ENCODE results near the gene IMPDH1.

IMPDH1 gene

DNA sequence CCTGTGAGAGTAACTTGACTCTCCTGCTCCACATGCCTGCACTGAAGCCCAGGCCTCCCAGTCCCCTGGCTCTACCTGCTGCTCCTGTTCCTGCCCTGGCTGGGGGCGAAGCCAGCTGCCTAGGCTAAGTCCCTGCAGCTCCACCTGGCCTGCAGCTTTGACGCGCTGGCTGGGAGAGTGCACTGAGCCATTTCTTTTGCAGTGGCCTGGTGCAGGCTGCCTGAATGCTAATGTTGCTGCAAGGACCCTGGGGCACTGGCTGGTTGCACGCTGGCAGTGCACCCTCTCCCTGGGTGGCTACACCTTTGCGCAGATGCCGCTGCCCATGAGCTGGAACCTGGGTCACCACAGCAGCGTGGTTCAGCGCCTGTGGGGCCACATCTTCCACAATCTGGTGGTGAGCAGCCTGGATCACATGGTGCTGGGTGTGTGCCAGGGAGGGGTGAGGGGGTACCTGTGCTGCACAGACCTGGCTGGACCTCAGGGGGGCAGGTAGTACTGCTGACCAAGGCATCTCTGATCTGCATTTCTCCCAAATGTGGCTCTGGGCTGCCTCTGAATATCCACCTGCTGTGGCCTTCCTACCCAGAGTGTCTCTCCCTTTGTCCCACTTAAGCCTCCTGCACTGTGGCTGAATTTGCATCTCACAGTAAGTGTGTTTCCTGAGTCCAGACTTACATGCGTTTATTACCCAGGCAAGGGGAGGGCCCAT lies 20.0 kb downstream of the IMPDH1 start:
- DNase-seq = no peak

GRCh38 chr7:128389085-128389617 lies 20.6 kb downstream of the IMPDH1 start:
- no peak for DNase-seq

- DNase-seq = no peak
These were observed 21.7 kb downstream of the IMPDH1 start for GRCh38 chr7:128388145-128388485.

DNA sequence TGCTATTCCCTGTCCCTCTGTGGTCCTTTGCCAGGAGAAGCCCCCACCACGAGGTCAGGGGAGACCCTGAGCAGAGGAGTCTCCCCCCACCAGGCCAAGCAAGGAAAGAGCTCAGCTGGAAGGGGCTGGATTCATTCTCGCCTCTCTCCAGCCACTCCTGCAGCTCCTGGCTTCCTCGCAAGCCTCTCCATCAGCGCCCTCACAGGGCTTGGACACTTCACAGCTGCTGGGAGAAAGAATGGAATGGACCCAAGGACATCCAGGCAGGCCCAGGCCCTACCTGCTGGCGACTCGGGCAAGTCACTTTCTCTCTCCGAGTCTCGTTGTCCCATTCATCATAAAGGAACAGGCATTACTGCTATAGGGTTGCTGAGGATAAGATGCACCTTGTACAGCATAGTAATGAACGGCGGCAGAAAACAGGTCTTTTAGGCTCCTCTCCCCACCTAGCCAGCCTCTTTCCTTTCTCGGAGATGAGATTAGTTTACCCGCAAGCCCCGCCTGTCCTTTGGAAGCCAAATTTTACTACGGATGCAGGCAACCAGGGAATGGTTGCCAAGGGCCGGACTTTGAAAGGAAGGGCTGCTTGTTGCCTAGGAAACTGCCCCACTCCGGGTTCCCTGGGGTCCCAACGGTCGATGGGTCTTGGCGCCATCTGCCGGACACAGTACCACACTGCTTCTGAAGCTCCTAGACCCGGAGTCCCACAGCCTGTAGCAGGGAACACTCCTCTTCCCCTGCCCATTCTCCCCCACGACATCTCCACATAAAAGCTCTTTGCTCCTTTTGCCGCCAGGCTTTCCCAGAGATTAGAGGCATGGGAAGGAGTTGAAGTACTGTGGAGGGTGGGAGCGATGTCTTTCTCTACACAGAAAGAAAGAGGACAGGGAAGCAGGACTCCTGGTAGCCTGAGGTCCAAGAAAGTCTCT lies 22.3 kb downstream of the IMPDH1 start:
- peak in 48 of 51 donors; percentile 19 to 90 (median 73) for DNase-seq

DNA sequence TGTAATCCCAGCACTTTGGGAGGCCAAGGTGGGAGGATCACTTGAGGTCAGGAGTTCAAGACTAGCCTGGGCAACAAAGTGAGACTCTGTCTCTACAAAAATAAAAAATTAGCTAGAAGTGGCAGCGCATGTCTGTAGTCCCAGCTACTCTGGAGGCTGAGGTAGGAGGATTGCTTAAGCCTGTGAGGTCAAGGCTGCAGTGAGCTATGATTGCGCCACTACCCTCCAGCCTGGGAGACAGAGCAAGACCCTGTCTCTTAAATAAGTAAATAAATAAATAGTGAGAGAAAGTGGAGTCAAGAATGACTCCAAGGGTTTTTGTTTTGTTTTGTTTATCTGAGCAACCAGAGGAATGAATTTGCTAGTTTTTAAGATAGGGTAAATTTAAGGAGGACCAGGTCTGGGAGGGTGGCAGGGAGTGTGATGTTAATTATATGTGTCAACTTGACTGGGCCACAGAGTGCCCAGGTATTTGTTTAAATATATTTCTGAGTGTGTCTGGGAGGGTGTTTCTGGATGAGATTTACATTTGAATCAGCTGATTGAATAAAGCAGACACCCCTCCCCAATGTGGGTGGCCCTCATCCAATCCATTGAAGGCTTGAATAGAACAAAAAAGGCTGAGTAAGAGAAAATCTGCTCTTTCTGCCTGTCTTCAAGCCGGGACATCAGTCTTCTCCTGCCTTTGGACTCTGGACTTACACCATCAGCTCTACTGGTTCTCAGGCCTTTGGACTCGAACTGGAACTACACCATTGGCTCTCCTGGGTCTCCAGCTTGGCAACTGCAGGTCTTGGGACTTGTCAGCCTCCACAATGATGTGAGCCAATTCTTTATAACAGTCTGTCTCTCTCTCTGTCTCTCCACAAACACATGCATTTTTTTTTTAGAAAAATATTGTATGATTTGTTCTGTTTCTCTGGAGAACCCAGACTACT lies 23.5 kb downstream of the IMPDH1 start:
- DNase-seq = no peak

GRCh38 chr7:128384726-128385125 lies 25.1 kb downstream of the IMPDH1 start:
- no peak for DNase-seq

- DNase-seq = peak in 2 of 51 donors; percentile 21 to 34
These were observed 26.0 kb downstream of the IMPDH1 start for GRCh38 chr7:128383776-128384175.

DNA sequence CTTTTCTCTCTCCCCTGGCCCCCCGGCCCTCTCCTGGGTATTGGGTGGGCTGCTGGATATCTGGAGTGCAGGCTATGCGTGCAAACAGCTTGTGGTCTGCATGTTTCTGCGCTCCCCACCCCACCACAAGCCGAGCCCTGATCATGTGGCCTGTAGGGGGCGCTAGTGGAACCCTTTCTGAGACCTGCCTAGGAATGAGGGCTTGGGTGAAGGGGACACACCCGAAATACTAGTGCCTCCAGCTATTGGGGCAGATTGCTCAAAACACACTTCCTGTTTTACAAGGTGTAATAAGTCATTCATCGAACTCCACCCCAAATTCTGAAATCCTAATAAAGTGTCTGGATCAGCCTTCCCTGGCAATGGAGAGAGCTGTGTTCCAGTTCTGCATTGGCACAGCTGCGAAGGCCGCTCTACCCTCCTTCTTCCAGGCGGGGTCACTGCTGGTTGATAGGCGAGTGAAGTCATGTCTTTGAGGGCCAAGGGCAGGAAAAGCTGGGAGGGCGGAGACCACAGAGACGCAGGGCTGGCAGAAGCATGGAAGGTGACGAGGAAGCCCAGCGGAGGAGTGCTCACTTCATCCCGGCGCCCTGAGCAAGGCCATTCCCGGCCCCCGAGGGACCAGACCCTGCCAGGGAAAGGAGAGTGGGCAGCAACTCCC lies 28.5 kb downstream of the IMPDH1 start:
- DNase-seq = no peak

DNA sequence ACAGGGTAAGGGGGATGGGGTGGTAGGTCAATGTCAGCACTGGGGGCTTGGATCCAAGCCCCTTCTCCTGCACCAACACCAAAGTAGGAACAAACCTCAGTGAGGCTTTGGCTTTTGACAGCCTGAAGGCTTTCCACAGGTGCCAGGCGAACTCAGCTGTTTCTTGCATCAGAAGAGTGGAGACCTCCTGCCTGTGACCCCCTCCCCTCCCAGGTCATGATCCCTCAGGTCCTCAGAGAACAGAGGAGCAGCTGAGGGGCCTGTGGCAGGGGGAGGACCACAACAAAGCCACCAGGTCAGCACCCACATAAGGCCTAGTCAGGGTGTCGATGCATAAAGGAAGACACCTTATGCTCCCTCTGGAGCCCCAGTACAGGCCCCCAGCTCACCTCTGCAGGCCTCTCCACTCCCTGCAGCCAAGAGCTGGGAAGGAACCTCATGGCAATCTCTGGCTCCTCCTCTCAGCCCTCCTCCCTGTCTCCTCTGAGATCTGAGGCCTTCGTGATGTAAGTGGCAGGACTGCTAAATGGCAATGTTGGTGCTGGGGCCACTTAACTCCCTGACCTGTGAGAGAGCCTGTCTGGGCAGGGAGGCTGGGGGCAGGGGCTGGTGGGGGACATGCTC lies 29.2 kb downstream of the IMPDH1 start:
- no peak for DNase-seq

DNA sequence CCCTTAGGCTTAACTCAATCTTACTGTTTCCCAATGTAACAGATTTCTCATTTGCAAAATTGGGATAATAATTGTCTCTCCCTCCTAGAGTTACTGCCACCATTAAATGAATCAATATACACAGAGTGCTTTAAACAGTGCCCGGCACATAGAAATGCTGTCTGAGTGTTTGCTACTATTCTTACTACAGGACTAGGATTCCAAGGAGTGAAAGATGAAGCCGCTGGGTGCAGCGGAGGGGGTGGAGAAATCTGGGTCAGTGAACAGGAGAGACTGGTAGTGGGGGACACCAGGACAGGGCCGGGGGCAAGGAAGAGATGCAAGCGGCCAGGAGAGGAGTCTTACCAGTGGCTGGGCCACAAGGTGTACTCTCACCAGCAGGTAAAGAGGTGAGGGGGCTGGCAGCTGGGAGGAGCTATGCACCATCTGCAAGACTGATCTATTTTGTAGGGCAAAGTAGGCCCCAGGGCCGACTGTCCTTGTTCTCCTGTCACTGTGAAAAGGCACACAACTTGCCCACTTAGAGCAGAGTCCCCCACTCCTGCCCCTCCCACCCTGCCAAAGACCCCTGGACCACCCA lies 29.8 kb downstream of the IMPDH1 start:
- DNase-seq = no peak

DNA sequence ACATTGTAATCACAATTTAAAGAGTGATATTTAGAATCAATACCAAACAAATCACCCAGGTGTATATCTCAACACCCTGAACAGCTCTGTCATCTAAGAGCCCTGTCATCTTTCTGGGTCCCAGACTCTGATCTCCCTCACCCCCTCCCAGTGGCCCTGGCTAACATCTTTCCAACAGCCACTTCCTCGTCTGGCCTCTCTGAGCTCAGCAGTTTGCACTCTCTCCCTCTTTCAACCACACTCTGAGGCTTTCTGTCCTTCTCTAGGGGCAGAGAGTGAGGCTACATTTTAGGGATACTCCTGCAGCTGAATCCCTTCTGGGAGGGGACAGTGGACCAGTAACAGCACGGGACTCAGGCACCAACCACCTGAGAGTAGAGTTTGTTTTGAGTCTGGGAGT lies 31.1 kb downstream of the IMPDH1 start:
- DNase-seq = no peak

DNA sequence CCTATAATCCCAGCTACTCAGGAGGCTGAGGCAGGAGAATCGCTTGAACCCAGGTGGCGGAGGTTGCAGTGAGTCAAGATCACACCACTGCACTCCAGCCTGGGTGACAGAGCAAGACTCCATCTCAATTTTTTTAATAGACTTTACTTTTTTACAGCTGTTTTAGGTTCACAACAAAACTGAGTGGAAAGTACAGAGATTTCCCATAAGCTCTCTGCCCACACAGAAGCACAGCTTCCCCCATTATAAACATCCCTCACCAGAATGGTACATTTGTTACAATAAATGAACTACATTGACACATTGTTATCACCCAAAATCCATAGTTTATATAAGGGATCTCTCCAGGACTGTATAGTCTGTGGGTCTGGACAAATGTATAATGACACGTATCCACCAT lies 33.7 kb downstream of the IMPDH1 start:
- DNase-seq = no peak

DNA sequence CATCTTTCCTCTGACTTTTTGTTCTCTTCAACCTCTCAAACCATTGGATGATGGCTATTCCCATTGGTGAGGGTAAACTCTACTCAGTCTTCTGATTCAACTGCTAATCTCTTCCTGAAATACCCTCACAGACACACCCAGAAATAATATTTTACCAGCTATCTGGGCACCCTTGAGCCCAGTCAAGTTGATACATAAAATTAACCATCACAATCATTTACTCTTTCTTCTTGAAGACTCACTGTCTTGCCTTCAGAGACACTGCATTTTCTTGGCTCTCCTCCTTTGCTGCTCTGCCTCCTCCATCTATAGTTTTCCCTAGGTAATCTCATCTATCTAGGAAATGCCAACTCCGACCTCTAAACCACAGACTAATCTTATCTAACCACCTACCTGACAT lies 35.7 kb downstream of the IMPDH1 start:
- DNase-seq = no peak

- DNase-seq = no peak
These were observed 36.2 kb downstream of the IMPDH1 start for GRCh38 chr7:128373606-128374005.

GRCh38 chr7:128370491-128370890 lies 39.3 kb downstream of the IMPDH1 start:
- DNase-seq = no peak

- no peak for DNase-seq
These were observed 42.8 kb downstream of the IMPDH1 start for GRCh38 chr7:128366986-128367385.

GRCh38 chr7:128366300-128366699 lies 43.5 kb downstream of the IMPDH1 start:
- DNase-seq = no peak

GRCh38 chr7:128365432-128365831 lies 44.4 kb downstream of the IMPDH1 start:
- no peak for DNase-seq

- DNase-seq = no peak
These were observed 45.5 kb downstream of the IMPDH1 start for GRCh38 chr7:128364166-128364870.
